Adipocyte (in vitro differentiated cells): ENCODE results near the gene TTYH3.

ENCODE experiments used
- DNase-seq: peaks from one replicate; pipeline ENCODE4 v3.0.0-alpha.2; 2015; ENCODE audit warnings: low read depth
- H3K27me3 ChIP-seq: replicated peaks from 2 replicates; pipeline ENCODE4 v1.7.0; 2013; ENCODE audit warnings: mild to moderate bottlenecking, low read length, moderate library complexity; ENCODE audit not compliant: control insufficient read depth, insufficient read depth
- H3K36me3 ChIP-seq: 2 replicates; pipeline ENCODE4 v1.7.0; 2013; ENCODE audit warnings: low read length, mild to moderate bottlenecking, moderate library complexity; ENCODE audit not compliant: control insufficient read depth, insufficient read depth, severe bottlenecking
- H3K4me1 ChIP-seq: 2 replicates; pipeline ENCODE4 v1.7.0; 2013; ENCODE audit warnings: mild to moderate bottlenecking, low read length, moderate library complexity; ENCODE audit not compliant: control insufficient read depth, insufficient read depth
- H3K4me3 ChIP-seq: 2 replicates; pipeline ENCODE4 v1.7.0; 2013; ENCODE audit warnings: mild to moderate bottlenecking, low read length, moderate library complexity
- H3K9ac ChIP-seq: 2 replicates; pipeline ENCODE4 v1.7.0; 2013; ENCODE audit warnings: mild to moderate bottlenecking, low read length, moderate library complexity
- H3K9me3 ChIP-seq: 2 replicates; pipeline ENCODE4 v1.7.0; 2013; ENCODE audit warnings: mild to moderate bottlenecking, low read length, moderate library complexity; ENCODE audit not compliant: control insufficient read depth

The TTYH3 gene

DNA sequence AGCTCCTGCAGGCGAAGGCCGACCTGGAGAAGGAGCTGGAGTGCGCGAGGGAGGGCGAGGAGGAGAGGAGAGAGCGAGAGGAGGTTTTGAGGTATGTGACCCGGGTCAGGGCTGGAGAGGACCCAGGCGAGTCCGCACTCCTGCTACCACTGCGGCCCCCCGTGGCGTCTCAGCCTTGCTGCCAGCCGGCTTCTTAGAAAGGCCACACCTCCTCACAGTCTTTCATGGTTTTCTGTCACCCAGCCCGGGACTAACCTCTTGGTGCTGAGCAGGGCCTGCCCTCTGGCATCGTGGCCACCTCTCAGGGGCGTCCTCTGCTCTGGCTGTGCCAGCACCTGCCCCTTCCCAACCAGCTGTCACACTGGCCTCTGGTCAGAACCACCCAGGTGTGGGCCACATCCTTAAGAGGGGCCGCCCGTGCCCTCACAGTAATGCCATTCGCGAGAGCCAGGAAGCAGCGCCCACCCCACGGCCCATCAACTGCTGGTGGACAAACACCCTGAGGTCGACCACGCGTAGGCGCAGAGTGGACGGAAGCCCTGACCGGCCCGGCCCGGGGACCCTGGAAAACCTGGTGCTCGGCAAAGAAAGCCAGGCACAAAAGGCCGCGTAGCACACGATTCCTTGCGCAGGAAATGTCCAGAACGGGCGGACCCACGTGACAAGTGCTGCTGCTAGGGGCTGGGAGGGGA lies 38.6 kb upstream of the TTYH3 start:
- no peaks in the 10 kb centered on the region for H3K9me3 ChIP-seq
- H3K4me1 ChIP-seq: no peaks in the 10 kb centered on the region
- DNase-seq: no peak
- no peak overlapping the region for H3K4me3 ChIP-seq
- H3K27me3 ChIP-seq: no peaks in the 10 kb centered on the region
- peaks cover 57% of the 10 kb centered on the region for H3K36me3 ChIP-seq
- H3K9ac ChIP-seq: no peak overlapping the region

DNA sequence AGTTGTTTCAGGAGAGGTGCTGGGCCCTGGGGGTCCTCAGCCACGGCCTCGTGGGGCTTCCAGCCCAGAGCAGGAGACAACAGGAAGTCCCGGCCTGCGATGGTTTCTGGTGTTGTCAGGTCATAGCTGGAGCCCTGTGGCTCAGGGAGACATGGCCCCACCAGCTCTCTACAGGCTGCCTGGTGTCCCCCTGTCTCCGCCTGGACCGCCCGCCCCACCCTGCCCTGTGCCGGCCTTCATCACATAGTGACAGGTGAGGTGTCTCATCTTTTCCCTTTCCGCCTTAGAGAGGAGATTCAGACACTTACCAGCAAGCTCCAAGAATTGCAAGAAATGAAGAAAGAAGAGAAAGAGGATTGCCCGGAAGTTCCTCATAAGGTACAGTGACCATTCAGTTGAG lies 37.2 kb upstream of the TTYH3 start:
- H3K9me3 ChIP-seq: no peaks in the 10 kb centered on the region
- peaks cover 66% of the 10 kb centered on the region for H3K36me3 ChIP-seq
- no peak overlapping the region for H3K9ac ChIP-seq
- no peaks in the 10 kb centered on the region for H3K4me1 ChIP-seq
- DNase-seq: no peak
- H3K4me3 ChIP-seq: no peak overlapping the region
- no peaks in the 10 kb centered on the region for H3K27me3 ChIP-seq

- H3K27me3 ChIP-seq: no peaks in the 10 kb centered on the region
- H3K4me1 ChIP-seq: no peaks in the 10 kb centered on the region
- H3K9me3 ChIP-seq: no peaks in the 10 kb centered on the region
- no peak for DNase-seq
- H3K4me3 ChIP-seq: no peak overlapping the region
- H3K9ac ChIP-seq: no peak overlapping the region
- H3K36me3 ChIP-seq: peaks cover 66% of the 10 kb centered on the region
These were observed 36.4 kb upstream of the TTYH3 start for GRCh38 chr7:2595258-2595860.

DNA sequence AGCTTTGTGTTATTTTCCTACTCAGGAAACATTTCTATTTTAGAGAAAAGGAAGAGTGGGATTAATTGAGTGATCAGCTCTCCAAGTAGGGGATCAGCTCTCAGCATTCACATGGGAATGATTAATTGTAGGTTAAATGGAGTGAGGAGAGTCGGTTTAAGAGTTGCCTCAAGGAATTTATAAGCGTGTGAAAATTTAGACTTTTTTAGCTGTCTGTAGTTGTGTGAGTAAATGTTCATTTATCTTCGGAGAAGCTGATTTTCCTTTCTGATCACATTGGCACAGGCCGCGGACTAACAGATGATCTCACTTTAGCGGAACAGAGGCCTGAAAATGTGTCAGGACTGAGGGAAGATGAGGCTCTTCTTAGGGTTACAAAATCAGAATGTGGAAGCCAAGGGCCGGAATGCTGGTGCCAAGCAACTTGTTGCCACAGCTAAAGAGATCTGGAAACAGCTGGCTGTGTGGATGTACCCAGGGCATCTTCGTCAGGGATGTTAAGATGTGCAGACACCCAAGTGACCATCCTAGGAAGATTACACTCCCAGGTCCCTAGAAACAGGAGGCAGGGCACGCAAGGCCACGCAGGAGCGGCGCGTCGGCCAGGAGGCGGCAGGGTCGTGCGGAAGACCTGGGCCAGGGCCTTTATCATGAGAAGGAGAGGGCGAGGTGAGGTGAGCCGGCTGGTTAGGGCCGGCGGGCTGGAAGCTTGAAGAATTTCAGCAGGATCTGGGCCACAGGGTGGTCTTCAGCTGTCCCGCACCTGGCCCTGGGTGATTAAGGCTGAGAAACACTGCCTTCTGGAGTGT lies 35.1 kb upstream of the TTYH3 start:
- no peak overlapping the region for H3K4me3 ChIP-seq
- no peaks in the 10 kb centered on the region for H3K4me1 ChIP-seq
- H3K9me3 ChIP-seq: no peaks in the 10 kb centered on the region
- DNase-seq: no peak
- peaks cover 76% of the 10 kb centered on the region for H3K36me3 ChIP-seq
- H3K27me3 ChIP-seq: no peaks in the 10 kb centered on the region
- H3K9ac ChIP-seq: no peak overlapping the region

DNA sequence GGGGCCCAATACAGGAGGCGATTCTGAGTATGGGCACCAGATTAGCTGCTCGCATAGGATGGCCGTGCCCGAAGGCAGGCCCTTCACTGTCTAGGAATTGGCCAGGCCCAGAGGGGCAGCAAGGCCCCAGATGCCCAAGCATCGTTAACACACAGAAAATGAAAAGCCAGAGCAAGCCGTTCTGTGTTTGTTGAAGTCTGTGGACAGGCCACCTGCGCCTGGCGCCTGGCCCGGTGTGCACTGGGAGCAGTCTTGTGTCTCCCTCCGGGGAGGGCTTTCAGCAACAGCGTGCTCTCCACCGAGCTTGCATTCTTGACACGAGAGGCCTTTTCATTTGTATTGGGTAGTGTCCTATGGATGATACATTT lies 34.5 kb upstream of the TTYH3 start:
- Histone ChIP-seq H3K9ac (no peak overlapping the region), H3K27me3 (no peaks in the 10 kb centered on the region), H3K36me3 (peaks cover 72% of the 10 kb centered on the region), H3K4me1 (no peaks in the 10 kb centered on the region), H3K4me3 (no peak overlapping the region), H3K9me3 (no peaks in the 10 kb centered on the region)
- no peak for DNase-seq

- Histone ChIP-seq H3K4me3 (no peak overlapping the region), H3K27me3 (no peaks in the 10 kb centered on the region), H3K36me3 (peaks cover 68% of the 10 kb centered on the region), H3K9ac (no peak overlapping the region), H3K4me1 (no peaks in the 10 kb centered on the region), H3K9me3 (no peaks in the 10 kb centered on the region)
- no peak for DNase-seq
These were observed 33.5 kb upstream of the TTYH3 start for GRCh38 chr7:2598154-2598823.

- H3K4me3 ChIP-seq: no peak overlapping the region
- no peaks in the 10 kb centered on the region for H3K9me3 ChIP-seq
- peaks cover 48% of the 10 kb centered on the region for H3K36me3 ChIP-seq
- H3K27me3 ChIP-seq: no peaks in the 10 kb centered on the region
- H3K4me1 ChIP-seq: no peaks in the 10 kb centered on the region
- H3K9ac ChIP-seq: no peak overlapping the region
- DNase-seq: no peak
These were observed 30.7 kb upstream of the TTYH3 start for GRCh38 chr7:2601065-2601464.

- Histone ChIP-seq H3K27me3 (no peaks in the 10 kb centered on the region), H3K36me3 (peaks cover 44% of the 10 kb centered on the region), H3K4me1 (peaks cover 4% of the 10 kb centered on the region), H3K9me3 (no peaks in the 10 kb centered on the region), H3K9ac (no peak overlapping the region), H3K4me3 (no peak overlapping the region)
- no peak for DNase-seq
These were observed 29.9 kb upstream of the TTYH3 start for GRCh38 chr7:2601907-2602306.

DNA sequence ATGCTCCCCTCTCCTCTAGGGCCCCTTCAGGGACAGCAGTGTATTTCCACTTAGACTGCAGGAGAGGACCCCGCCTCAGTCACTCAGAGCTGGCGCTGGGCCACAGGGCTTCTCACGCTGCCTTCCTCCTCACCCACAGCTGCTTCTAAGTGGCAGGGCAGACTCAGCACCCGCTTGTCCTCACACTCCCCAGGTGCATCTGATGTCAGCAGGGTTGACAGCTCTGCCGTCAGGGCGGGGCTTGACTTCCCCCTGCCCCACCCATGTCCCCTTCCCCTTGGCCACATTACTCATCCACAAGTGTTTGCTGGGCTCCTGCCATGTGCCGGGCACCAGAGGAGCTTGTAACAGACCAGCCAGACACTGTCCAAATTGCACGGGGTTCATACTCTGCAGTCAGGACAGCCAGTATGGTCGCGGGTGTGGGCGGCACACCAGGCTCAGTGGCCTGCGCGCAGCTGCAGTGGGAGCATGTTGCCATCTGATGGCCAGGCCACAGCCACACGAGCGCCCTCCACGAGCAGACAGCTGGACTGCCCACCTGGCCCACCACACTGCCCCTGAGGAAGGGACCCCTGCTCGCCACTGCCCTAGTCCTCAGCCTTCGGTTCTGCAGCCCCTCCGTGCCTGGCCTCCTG lies 29.3 kb upstream of the TTYH3 start:
- no peak overlapping the region for H3K9ac ChIP-seq
- no peak for DNase-seq
- H3K27me3 ChIP-seq: no peaks in the 10 kb centered on the region
- no peaks in the 10 kb centered on the region for H3K9me3 ChIP-seq
- peaks cover 4% of the 10 kb centered on the region for H3K4me1 ChIP-seq
- peaks cover 38% of the 10 kb centered on the region for H3K36me3 ChIP-seq
- no peak overlapping the region for H3K4me3 ChIP-seq

GRCh38 chr7:2603044-2603965 lies 28.5 kb upstream of the TTYH3 start:
- DNase-seq: no peak

More at GRCh38 chr7:2603044-2603965, 28.5 kb upstream of the TTYH3 start:
- H3K4me3 ChIP-seq: no peak overlapping the region
- no peaks in the 10 kb centered on the region for H3K9me3 ChIP-seq
- no peaks in the 10 kb centered on the region for H3K27me3 ChIP-seq
- H3K4me1 ChIP-seq: peaks cover 4% of the 10 kb centered on the region
- H3K36me3 ChIP-seq: peaks cover 30% of the 10 kb centered on the region
- no peak overlapping the region for H3K9ac ChIP-seq
